ENCODE data around the gene UBL7.

- TF ChIP-seq ATF7 (IDR thresholded peaks at IDR 0.05; ENCODE audit: low read depth) (no peak), POLR2A (IDR thresholded peaks at IDR 0.05; ENCODE audit: low read depth, low read length) (no peak), REST (IDR thresholded peaks at IDR 0.05; ENCODE audit: low read depth, low read length) (no peak), EZH2 (IDR thresholded peaks at IDR 0.05; ENCODE audit: borderline replicate concordance, control insufficient read depth, low read depth, low read length) (no peak), ZZZ3 (IDR thresholded peaks at IDR 0.05; ENCODE audit: control insufficient read depth, insufficient read length, low read depth) (no peak), CTCF (IDR thresholded peaks at IDR 0.05 in 2 of 3, conservative IDR thresholded peaks at IDR 0.05 in 1 of 3; ENCODE audit: control insufficient read depth in 2 of 3, extremely low read depth in 1 of 3, insufficient read depth in 1 of 3, low read depth in 3 of 3, low read length in 3 of 3) (no peak), ZNF687 (IDR thresholded peaks at IDR 0.05) (no peak), ZNF274 (IDR thresholded peaks at IDR 0.05; ENCODE audit: insufficient read depth, insufficient read length) (no peak)
- TF ChIP-seq, protein P1, sequence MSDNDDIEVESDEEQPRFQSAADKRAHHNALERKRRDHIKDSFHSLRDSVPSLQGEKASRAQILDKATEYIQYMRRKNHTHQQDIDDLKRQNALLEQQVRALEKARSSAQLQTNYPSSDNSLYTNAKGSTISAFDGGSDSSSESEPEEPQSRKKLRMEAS (IDR thresholded peaks at IDR 0.05; ENCODE audit: low read depth, low read length) = no peak
Measured at GRCh38 chr15:74488776-74489175, 27.8 kb upstream of the UBL7 start.

All from GM12878 (cell line).